MCF 10A (cell line): ENCODE data around the gene DNAL1. TPM values are rescaled to one million over a fixed set of nuclear protein-coding genes. Genes with fewer than 3 reads are reported as not detected.
A peak's percentile ranks its signal among the peaks of the same experiment; 100 is the strongest.

ENCODE experiments used
- BruUV-seq: library from RNA; stranded (reverse); fragments of 400-500 nt; replicated peaks from 2 replicates; lab custom pipeline; 2021; lab: Mats Ljungman, UMichigan
- CTCF ChIA-PET: fragments of 300-600 bp; sonication (Branson Sonifier 250); formaldehyde crosslinking; extraction: SDS; loops from one replicate; lab custom pipeline; 2021; ENCODE audit warnings: antibody characterized with exemption, inconsistent platforms; lab: Yijun Ruan, JAX
- POLR2A ChIA-PET: fragments of 300-600, 350-650 bp; sonication (Branson Sonifier 250); formaldehyde crosslinking; extraction: SDS; loops from one replicate; lab custom pipeline; 2020; ENCODE audit warnings: antibody characterized with exemption, inconsistent platforms; lab: Yijun Ruan, JAX
- DNase-seq: peaks from one replicate; pipeline ENCODE4 v3.0.0-alpha.2; 2018; ENCODE audit not compliant: unreplicated experiment
- H3K27ac Mint-ChIP-seq: one replicate; pipeline ENCODE4 v1.8.0; 2022; ENCODE audit warnings: mild to moderate bottlenecking, low read depth, mixed read lengths; ENCODE audit not compliant: unreplicated experiment
- H3K27me3 Mint-ChIP-seq: one replicate; pipeline ENCODE4 v1.8.0; 2022; ENCODE audit warnings: mixed read lengths; ENCODE audit not compliant: insufficient read depth, unreplicated experiment
- H3K36me3 Mint-ChIP-seq: one replicate; pipeline ENCODE4 v1.8.0; 2022; ENCODE audit warnings: mild to moderate bottlenecking, moderate library complexity, mixed read lengths; ENCODE audit not compliant: insufficient read depth, unreplicated experiment
- H3K4me1 Mint-ChIP-seq: one replicate; pipeline ENCODE4 v1.8.0; 2022; ENCODE audit warnings: mixed read lengths; ENCODE audit not compliant: insufficient read depth, unreplicated experiment
- H3K4me3 Mint-ChIP-seq: one replicate; pipeline ENCODE4 v1.8.0; 2022; ENCODE audit warnings: mild to moderate bottlenecking, moderate library complexity, mixed read lengths; ENCODE audit not compliant: unreplicated experiment
- H3K9me3 Mint-ChIP-seq: one replicate; pipeline ENCODE4 v1.8.0; 2022; ENCODE audit warnings: mixed read lengths; ENCODE audit not compliant: unreplicated experiment
- CTCF ChIP-seq: fragments of 200-600 bp; IDR thresholded peaks from one replicate; pipeline ENCODE4 v1.8.0; 2022; ENCODE audit warnings: antibody characterized with exemption, mild to moderate bottlenecking; ENCODE audit not compliant: unreplicated experiment
- intact Hi-C: fragments of 100-400 bp; cut with micrococcal nuclease; formaldehyde crosslinking; loops from 2 replicates; pipeline ENCODE4 v1.14.1; 2022
- total RNA-seq: library from RNA; stranded (reverse); gene quantifications from 2 replicates; pipeline ENCODE4 v1.2.3, GENCODE V29; 2022

DNAL1 gene
- total RNA-seq, 1 experiment from 2014 or later: 18.5 TPM

DNA sequence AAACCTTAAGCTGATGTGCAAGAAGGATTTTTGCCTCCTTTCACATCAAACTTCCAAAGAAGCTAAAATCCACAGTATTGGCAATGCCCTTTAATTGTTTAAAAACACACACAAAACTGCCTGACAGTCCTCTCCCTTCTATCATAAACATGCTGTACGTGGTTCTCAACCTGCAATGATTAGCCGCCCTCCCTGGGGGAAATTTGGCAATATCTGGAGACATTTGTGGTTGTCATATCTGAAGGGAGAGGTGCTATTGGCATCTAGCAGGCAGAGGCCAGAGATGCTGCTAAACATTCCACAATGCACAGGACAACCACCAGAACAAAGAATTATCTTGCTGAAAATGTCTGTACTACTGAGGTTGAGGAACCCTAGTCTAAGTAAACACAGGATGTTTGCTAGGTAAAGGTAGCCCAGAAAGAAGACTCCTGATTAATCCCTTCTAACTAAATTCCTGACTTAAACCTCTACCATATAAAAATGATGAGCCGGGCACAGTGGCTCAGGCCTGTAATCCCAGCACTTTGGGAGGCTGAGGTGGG lies 31.3 kb upstream of the DNAL1 start:
- CTCF ChIA-PET: interaction anchor here (0.5 to 1.1 kb wide), 2 partner anchors 19 to 27 kb away, joined by 3 read pairs; no protein-coding TSS in a partner anchor
- no peaks in the 10 kb centered on the region for H3K27me3 Mint-ChIP-seq
- H3K36me3 Mint-ChIP-seq: peaks cover under 1% of the 10 kb centered on the region
- POLR2A ChIA-PET: interaction anchor here (0.9 to 1.6 kb wide), 5 partner anchors 12 to 123 kb away, joined by 3 to 4 read pairs (median 3); partner anchors contain the start of genes ACOT2, DNAL1 and RIOX1
- intact Hi-C loops: no loop called here
- H3K27ac Mint-ChIP-seq: no peak overlapping the region
- no peak for TF ChIP-seq CTCF
- H3K4me1 Mint-ChIP-seq: no peaks in the 10 kb centered on the region
- H3K4me3 Mint-ChIP-seq: peak overlapping the region; percentile 69
- DNase-seq: peak; percentile 6
- no TSS peak for BruUV-seq
- no peaks in the 10 kb centered on the region for H3K9me3 Mint-ChIP-seq

DNA sequence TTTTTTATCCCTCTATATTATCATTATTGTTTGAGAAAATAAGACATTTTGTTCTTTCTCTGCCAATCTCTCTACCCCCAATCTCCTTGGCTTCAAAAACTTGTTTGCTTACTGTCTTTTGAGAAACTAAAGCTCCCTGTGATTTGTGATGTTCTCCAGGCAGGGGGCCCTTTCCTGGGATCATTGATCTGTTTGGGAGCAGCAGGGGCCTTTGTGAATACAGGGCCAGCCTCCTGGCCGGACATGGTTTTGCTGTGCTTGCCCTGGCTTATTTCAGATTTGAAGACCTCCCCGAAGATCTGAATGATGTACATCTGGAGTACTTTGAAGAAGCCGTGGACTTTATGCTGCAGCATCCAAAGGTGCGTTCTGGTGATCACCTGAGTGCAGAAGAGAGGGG lies 28.0 kb upstream of the DNAL1 start:
- CTCF ChIA-PET: interaction anchor here (0.6 kb wide), 1 partner anchor 256 kb away, joined by 3 read pairs; no protein-coding TSS in a partner anchor
- no peak for TF ChIP-seq CTCF

DNA sequence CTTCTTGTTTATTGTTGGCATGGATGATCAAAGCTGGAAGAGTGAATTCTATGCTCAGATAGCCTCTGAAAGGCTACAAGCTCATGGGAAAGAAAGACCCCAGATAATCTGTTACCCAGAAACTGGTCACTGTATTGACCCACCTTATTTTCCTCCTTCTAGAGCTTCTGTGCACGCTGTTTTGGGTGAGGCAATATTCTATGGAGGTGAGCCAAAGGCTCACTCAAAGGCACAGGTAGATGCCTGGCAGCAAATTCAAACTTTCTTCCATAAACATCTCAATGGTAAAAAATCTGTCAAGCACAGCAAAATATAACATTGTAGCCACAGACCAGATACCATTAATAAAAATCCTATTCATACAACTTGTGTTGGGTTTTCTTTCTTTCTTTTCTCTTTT lies 25.3 kb upstream of the DNAL1 start:
- no peak overlapping the region for H3K27ac Mint-ChIP-seq
- H3K27me3 Mint-ChIP-seq: no peaks in the 10 kb centered on the region
- no peaks in the 10 kb centered on the region for H3K4me1 Mint-ChIP-seq
- no peak overlapping the region for H3K4me3 Mint-ChIP-seq
- BruUV-seq: no TSS peak
- POLR2A ChIA-PET: interaction anchor here (0.6 kb wide), 1 partner anchor 56 kb away, joined by 3 read pairs; no protein-coding TSS in a partner anchor
- H3K36me3 Mint-ChIP-seq: no peaks in the 10 kb centered on the region
- H3K9me3 Mint-ChIP-seq: no peaks in the 10 kb centered on the region
- no peak for TF ChIP-seq CTCF
- intact Hi-C loops: no loop called here
- CTCF ChIA-PET: interaction anchor here (2.2 kb wide), 1 partner anchor 14 kb away, joined by 9 read pairs; no protein-coding TSS in a partner anchor
- DNase-seq: no peak

More for the DNA sequence above, 28.0 kb upstream of the DNAL1 start:
- no peaks in the 10 kb centered on the region for H3K4me1 Mint-ChIP-seq
- no peaks in the 10 kb centered on the region for H3K9me3 Mint-ChIP-seq
- no TSS peak for BruUV-seq
- H3K4me3 Mint-ChIP-seq: no peak overlapping the region
- intact Hi-C loops: no loop called here
- H3K36me3 Mint-ChIP-seq: no peaks in the 10 kb centered on the region
- H3K27ac Mint-ChIP-seq: no peak overlapping the region
- POLR2A ChIA-PET: interaction anchor here (1.2 kb wide), 1 partner anchor 10 kb away, joined by 3 read pairs; no protein-coding TSS in a partner anchor
- no peak for DNase-seq
- H3K27me3 Mint-ChIP-seq: no peaks in the 10 kb centered on the region

DNA sequence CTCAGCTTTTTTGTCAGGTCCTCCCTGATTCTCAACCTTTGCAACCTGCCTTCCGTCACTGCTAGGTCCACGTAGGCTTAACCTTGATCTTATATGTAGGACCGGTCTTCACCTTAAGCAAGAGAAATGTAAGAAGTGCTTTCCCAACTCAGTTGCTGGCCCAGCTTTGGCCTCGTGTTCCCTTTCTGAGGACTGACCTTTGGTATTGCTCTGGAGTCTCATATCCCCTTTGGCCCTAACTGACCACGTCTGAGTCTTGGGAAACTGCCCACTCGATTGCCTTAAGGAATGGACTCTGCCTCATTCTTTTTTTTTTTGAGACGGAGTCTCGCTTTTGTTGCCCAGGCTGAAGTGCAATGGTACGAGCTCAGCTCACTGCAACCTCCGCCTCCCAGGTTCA lies 24.5 kb upstream of the DNAL1 start:
- Mint-ChIP-seq H3K4me3 (no peak overlapping the region), H3K27me3 (no peaks in the 10 kb centered on the region), H3K9me3 (no peaks in the 10 kb centered on the region), H3K36me3 (no peaks in the 10 kb centered on the region), H3K27ac (no peak overlapping the region), H3K4me1 (no peaks in the 10 kb centered on the region)
- intact Hi-C loops: no loop called here
- no peak for DNase-seq
- ChIA-PET CTCF (no interaction called here), POLR2A (no interaction called here)
- TF ChIP-seq CTCF: no peak
- BruUV-seq: no TSS peak
